Suprapubic skin (tissue), 4 donors: ENCODE results near the gene NR2C1. TPM values are rescaled to one million over a fixed set of nuclear protein-coding genes. Genes with fewer than 3 reads are reported as not detected.
"Not testable (repeated sequence)": the region's sequence is repeated elsewhere in the genome, so short reads cannot be mapped to it uniquely, and the experiment has no call there.

ENCODE experiments used
- DNase-seq, 2 donors: peaks; one replicate each; pipeline ENCODE4 v3.0.0-alpha.2; 2019; ENCODE audit warnings: low spot score in 2 of 2
- H3K27ac ChIP-seq: fragments of 200-600 bp; sonication (generic); one replicate; pipeline ENCODE4 v1.5.1; 2019
- H3K27me3 ChIP-seq: fragments of 200-600 bp; sonication (generic); one replicate; pipeline ENCODE4 v1.5.1; 2019
- H3K36me3 ChIP-seq: fragments of 200-600 bp; sonication (generic); one replicate; pipeline ENCODE4 v1.5.1; 2019
- H3K4me1 ChIP-seq: fragments of 200-600 bp; sonication (generic); one replicate; pipeline ENCODE4 v1.5.1; 2019
- H3K4me3 ChIP-seq: fragments of 200-600 bp; sonication (generic); one replicate; pipeline ENCODE4 v1.5.1; 2019; ENCODE audit warnings: mild to moderate bottlenecking
- H3K9me3 ChIP-seq: fragments of 200-600 bp; sonication (generic); one replicate; pipeline ENCODE4 v1.5.1; 2019
- CTCF ChIP-seq, 2 donors: fragments of 200-600 bp in 1 of 2; fragments of 450-650 bp in 1 of 2; sonication (generic) in 1 of 2; IDR thresholded peaks; one replicate each; pipeline ENCODE4 v1.5.1; 2016 to 2019; ENCODE audit warnings: antibody characterized with exemption in 2 of 2, mild to moderate bottlenecking in 1 of 2, moderate library complexity in 1 of 2
- EP300 ChIP-seq: sonication (generic); formaldehyde crosslinking; IDR thresholded peaks from one replicate; pipeline ENCODE4 v1.6.1; 2017; ENCODE audit warnings: antibody characterized with exemption
- POLR2A ChIP-seq, 2 donors: fragments of 450-650 bp; IDR thresholded peaks; one replicate each; pipeline ENCODE4 v1.6.1; 2017; ENCODE audit warnings: antibody characterized with exemption in 2 of 2, mild to moderate bottlenecking in 2 of 2, moderate library complexity in 2 of 2
- POLR2AphosphoS5 ChIP-seq, 3 donors: sonication (generic); formaldehyde crosslinking; IDR thresholded peaks; one replicate each; pipeline ENCODE4 v1.6.1; 2017; ENCODE audit warnings: antibody characterized with exemption in 3 of 3
- WGBS: methylation state at CpG from one replicate; pipeline ENCODE4 v1.1.5; 2018; 5-methylcytosine and 5-hydroxymethylcytosine counted together
- total RNA-seq, 4 donors: library from RNA; depleted of rRNA; stranded (reverse); fragments of >200 nt; gene quantifications; one replicate each; pipeline ENCODE4 v1.1.0, GENCODE V29; 2016

The NR2C1 gene
- total RNA-seq, 4 donors from 2014 or later: 24.1 to 81.1 (median 29.4) TPM

DNA sequence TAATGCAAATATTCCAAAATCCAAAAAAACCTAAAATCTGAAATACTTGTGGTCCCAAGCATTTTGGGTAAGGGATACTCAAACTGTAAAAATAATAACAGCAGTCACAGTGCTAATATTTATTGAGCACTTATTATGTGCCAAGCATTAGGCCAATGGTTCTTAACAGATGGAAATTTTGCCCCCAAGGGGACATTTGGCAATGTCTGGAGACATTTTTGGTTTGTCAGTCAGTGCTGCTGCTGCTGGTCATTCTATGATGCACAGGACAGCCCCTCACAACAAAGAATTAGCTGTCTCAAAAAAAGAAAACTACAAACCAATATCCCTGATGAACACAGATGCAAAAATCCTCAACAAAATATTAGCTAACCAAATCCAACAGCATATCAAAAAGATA lies 75.7 kb downstream of the NR2C1 start:
- Histone ChIP-seq H3K4me3 (no peak overlapping the region), H3K9me3 (no peaks in the 10 kb centered on the region), H3K27me3 (no peaks in the 10 kb centered on the region), H3K4me1 (peaks cover 24% of the 10 kb centered on the region), H3K36me3 (peaks cover 29% of the 10 kb centered on the region), H3K27ac (no peak overlapping the region)
- TF ChIP-seq EP300 (no peak), CTCF (IDR thresholded peaks at IDR 0.05) (no peak), POLR2AphosphoS5 (IDR thresholded peaks at IDR 0.05) (no peak), POLR2A (IDR thresholded peaks at IDR 0.05) (no peak)
- DNase-seq: no peak

- H3K4me1 ChIP-seq: peaks cover 19% of the 10 kb centered on the region
- 96% methylated on average over 6 of the region's 6 CpGs for WGBS
- H3K27me3 ChIP-seq: no peaks in the 10 kb centered on the region
- no peak for TF ChIP-seq EP300
- H3K4me3 ChIP-seq: no peak overlapping the region
- peaks cover 35% of the 10 kb centered on the region for H3K36me3 ChIP-seq
- DNase-seq: no peak
- no peaks in the 10 kb centered on the region for H3K9me3 ChIP-seq
- H3K27ac ChIP-seq: no peak overlapping the region
Measured at GRCh38 chr12:94997061-94997460, 76.4 kb downstream of the NR2C1 start.

GRCh38 chr12:94994312-94994711 lies 79.1 kb downstream of the NR2C1 start:
- Histone ChIP-seq H3K4me1 (peaks cover 11% of the 10 kb centered on the region), H3K27ac (no peak overlapping the region), H3K4me3 (no peak overlapping the region), H3K27me3 (no peaks in the 10 kb centered on the region), H3K36me3 (peaks cover 26% of the 10 kb centered on the region), H3K9me3 (no peaks in the 10 kb centered on the region)
- 59% methylated on average over 2 of the region's 2 CpGs for WGBS
- no peak for DNase-seq
- TF ChIP-seq CTCF (IDR thresholded peaks at IDR 0.05) (no peak), EP300 (no peak), POLR2AphosphoS5 (IDR thresholded peaks at IDR 0.05) (no peak)

- not testable (repeated sequence) for H3K27ac ChIP-seq, H3K27me3 ChIP-seq, H3K4me3 ChIP-seq, DNase-seq, H3K9me3 ChIP-seq
- peaks cover 11% of the 10 kb centered on the region for H3K4me1 ChIP-seq
- H3K36me3 ChIP-seq: peaks cover 26% of the 10 kb centered on the region
- WGBS: 80% methylated on average over 3 of the region's 3 CpGs
Measured at GRCh38 chr12:94993855-94994254, 79.6 kb downstream of the NR2C1 start.

DNA sequence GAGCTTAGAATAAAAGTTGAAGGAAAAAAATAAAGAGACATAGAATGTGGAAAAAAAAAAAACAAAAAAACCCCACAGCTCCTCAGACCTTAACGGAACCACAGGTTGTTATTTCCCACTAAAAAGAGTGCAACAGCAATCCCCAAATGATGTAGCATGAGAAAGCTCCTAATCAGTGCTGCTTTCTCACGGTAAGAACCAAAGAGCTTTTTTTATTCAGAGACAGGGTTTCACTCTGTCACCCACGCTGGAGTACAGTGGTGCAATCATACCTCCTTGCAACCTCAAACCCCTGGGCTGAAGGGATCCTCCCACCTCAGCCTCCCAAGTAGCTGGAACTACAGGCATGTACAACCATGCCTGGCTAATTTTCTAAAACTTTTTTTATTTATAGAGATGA lies 83.2 kb downstream of the NR2C1 start:
- TF ChIP-seq POLR2AphosphoS5 (IDR thresholded peaks at IDR 0.05): no peak
- TF ChIP-seq POLR2A (IDR thresholded peaks at IDR 0.05): no peak
- TF ChIP-seq CTCF (IDR thresholded peaks at IDR 0.05): no peak
- TF ChIP-seq EP300: no peak
- 82% methylated on average over 3 of the region's 3 CpGs for WGBS
- H3K36me3 ChIP-seq: peaks cover 19% of the 10 kb centered on the region

DNA sequence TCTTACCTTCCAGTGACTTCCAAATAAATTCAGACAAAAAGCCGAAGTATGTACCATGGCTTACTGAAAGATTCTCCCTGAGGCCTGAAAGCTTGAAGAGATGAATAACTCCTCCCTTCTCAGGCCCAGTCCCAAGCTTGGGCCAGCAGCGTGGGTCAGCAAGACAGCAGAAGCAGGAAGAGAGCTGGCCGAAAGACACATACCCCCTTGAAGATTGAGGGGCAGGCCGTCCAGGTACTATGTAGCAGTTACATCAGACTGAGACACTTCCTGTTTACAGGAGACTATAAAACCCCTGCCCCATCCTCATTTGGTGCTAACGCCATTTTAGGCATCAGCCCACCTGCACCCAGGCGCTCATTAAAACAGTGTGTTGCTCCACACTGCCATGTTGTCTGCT lies 84.9 kb downstream of the NR2C1 start:
- H3K36me3 ChIP-seq: peaks cover 12% of the 10 kb centered on the region
- 64% methylated on average over 6 of the region's 6 CpGs for WGBS

More for the DNA sequence above, 83.2 kb downstream of the NR2C1 start:
- no peak overlapping the region for H3K4me3 ChIP-seq
- H3K27me3 ChIP-seq: no peaks in the 10 kb centered on the region
- DNase-seq: no peak
- no peaks in the 10 kb centered on the region for H3K9me3 ChIP-seq
- H3K4me1 ChIP-seq: peaks cover 11% of the 10 kb centered on the region
- no peak overlapping the region for H3K27ac ChIP-seq

More for the DNA sequence above, 84.9 kb downstream of the NR2C1 start:
- Histone ChIP-seq H3K4me1 (no peaks in the 10 kb centered on the region), H3K9me3 (no peaks in the 10 kb centered on the region), H3K27me3 (no peaks in the 10 kb centered on the region), H3K27ac (no peak overlapping the region), H3K4me3 (no peak overlapping the region)
- DNase-seq: no peak
- no peak for TF ChIP-seq POLR2A (IDR thresholded peaks at IDR 0.05)
- TF ChIP-seq EP300: no peak
- TF ChIP-seq CTCF (IDR thresholded peaks at IDR 0.05): no peak
- no peak for TF ChIP-seq POLR2AphosphoS5 (IDR thresholded peaks at IDR 0.05)
